Stimulated activated CD4-positive, alpha-beta T cell treated with anti-CD3 and anti-CD28 coated beads, TNF-alpha, amount 100 ng/mL, for 24 hours (primary cell): ENCODE results near the gene THEMIS2.
A peak's percentile ranks its signal among the peaks of the same experiment; 100 is the strongest.

Experiments used
- DNase-seq, 3 experiments: peaks; one replicate each; pipeline ENCODE4 v3.0.0-alpha.2; 2020; ENCODE audit warnings: low read depth in 3 of 3

Gene THEMIS2

GRCh38 chr1:27885114-27885528 is 12.8 kb downstream of the THEMIS2 start:
- no peak for DNase-seq

- DNase-seq = no peak
These were observed 13.4 kb downstream of the THEMIS2 start for GRCh38 chr1:27885621-27886352.

GRCh38 chr1:27886353-27886679 is 14.0 kb downstream of the THEMIS2 start:
- no peak for DNase-seq

- DNase-seq = no peak
These were observed 14.4 kb downstream of the THEMIS2 start for GRCh38 chr1:27886744-27887143.

- peak in 1 of 3 experiments; percentile 13 for DNase-seq
These were observed 15.1 kb downstream of the THEMIS2 start for GRCh38 chr1:27887215-27888021.

- no peak for DNase-seq
These were observed 17.2 kb downstream of the THEMIS2 start for GRCh38 chr1:27889506-27889905.

GRCh38 chr1:27891196-27891889 is 19.0 kb downstream of the THEMIS2 start:
- DNase-seq = peak in 1 of 3 experiments; percentile 29

- DNase-seq = no peak
These were observed 22.2 kb downstream of the THEMIS2 start for GRCh38 chr1:27894521-27894920.

- DNase-seq = no peak
These were observed 34.4 kb downstream of the THEMIS2 start for GRCh38 chr1:27906759-27907158.

GRCh38 chr1:27912429-27912828 is 40.1 kb downstream of the THEMIS2 start:
- no peak for DNase-seq

GRCh38 chr1:27915082-27915575 is 42.8 kb downstream of the THEMIS2 start:
- no peak for DNase-seq

- DNase-seq = no peak
These were observed 49.9 kb downstream of the THEMIS2 start for GRCh38 chr1:27922272-27922671.

- DNase-seq = no peak
These were observed 56.0 kb downstream of the THEMIS2 start for GRCh38 chr1:27928216-27928954.

- DNase-seq = no peak
These were observed 58.8 kb downstream of the THEMIS2 start for GRCh38 chr1:27931184-27931583.

GRCh38 chr1:27931759-27932158 is 59.4 kb downstream of the THEMIS2 start:
- DNase-seq = no peak

GRCh38 chr1:27934818-27935549 is 62.6 kb downstream of the THEMIS2 start, which contains the start of gene SMPDL3B:
Gene SMPDL3B, plus strand, starts transcription at chr1:27935000. Its CDS starts 184 bp downstream, at chr1:27935184.
- DNase-seq = no peak

GRCh38 chr1:27935721-27936120 is 63.4 kb downstream of the THEMIS2 start:
- no peak for DNase-seq
